A673 (cell line): ENCODE results near the gene CYFIP2. TPM values are rescaled to one million over a fixed set of nuclear protein-coding genes. Genes with fewer than 3 reads are reported as not detected.

ENCODE experiments used
- BruUV-seq: library from RNA; stranded (reverse); fragments of 400-500 nt; replicated peaks from 2 replicates; lab custom pipeline; 2021; lab: Mats Ljungman, UMichigan
- CTCF ChIA-PET: fragments of 300-600 bp; sonication (Branson Sonifier 250); formaldehyde crosslinking; loops from one replicate; lab custom pipeline; 2022; ENCODE audit warnings: antibody characterized with exemption; lab: Charles Lee
- POLR2A ChIA-PET: fragments of 300-600 bp; sonication (Branson Sonifier 250); formaldehyde crosslinking; loops from one replicate; lab custom pipeline; 2022; ENCODE audit warnings: antibody characterized with exemption; ENCODE audit not compliant: low non-redundant PET; lab: Charles Lee
- DNase-seq: peaks from one replicate; pipeline ENCODE4 v3.0.0-alpha.2; 2015; ENCODE audit warnings: low spot score
- H3K27ac ChIP-seq: fragments of 200-600 bp; sonication (generic); 2 replicates; pipeline ENCODE4 v1.5.1; 2016; ENCODE audit warnings: mixed run types, low read depth, mild to moderate bottlenecking, mixed read lengths, antibody characterized with exemption, low read length; ENCODE audit not compliant: poor library complexity, severe bottlenecking
- H3K27me3 ChIP-seq: fragments of 200-600 bp; sonication (generic); replicated peaks from 2 replicates; pipeline ENCODE4 v1.6.1; 2017; ENCODE audit warnings: mixed run types, low read depth, mild to moderate bottlenecking, mixed read lengths, antibody characterized with exemption, low read length; ENCODE audit not compliant: insufficient read depth, poor library complexity
- H3K36me3 ChIP-seq: fragments of 200-600 bp; sonication (generic); 2 replicates; pipeline ENCODE4 v1.6.1; 2016; ENCODE audit warnings: mixed run types, mild to moderate bottlenecking, mixed read lengths, antibody characterized with exemption, low read length; ENCODE audit not compliant: insufficient read depth, poor library complexity, severe bottlenecking
- H3K4me1 ChIP-seq: fragments of 200-600 bp; sonication (generic); 2 replicates; pipeline ENCODE4 v1.6.1; 2017; ENCODE audit warnings: mixed run types, mild to moderate bottlenecking, mixed read lengths, antibody characterized with exemption, low read length; ENCODE audit not compliant: insufficient read depth, poor library complexity, severe bottlenecking
- H3K4me3 ChIP-seq: fragments of 200-600 bp; sonication (generic); 2 replicates; pipeline ENCODE4 v1.5.1; 2016; ENCODE audit warnings: low read depth, mixed run types, mild to moderate bottlenecking, mixed read lengths, low read length; ENCODE audit not compliant: poor library complexity, severe bottlenecking
- H3K9me3 ChIP-seq: fragments of 200-600 bp; sonication (generic); 2 replicates; pipeline ENCODE4 v1.6.1; 2016; ENCODE audit warnings: mixed run types, low read depth, mild to moderate bottlenecking, mixed read lengths, antibody characterized with exemption, low read length; ENCODE audit not compliant: poor library complexity, severe bottlenecking
- EZH2 ChIP-seq: fragments of 200-600 bp; sonication (generic); IDR thresholded peaks from 2 replicates; pipeline ENCODE4 v1.6.1; 2017; ENCODE audit warnings: borderline replicate concordance, low read depth, mild to moderate bottlenecking, mixed read lengths, antibody characterized with exemption, low read length; ENCODE audit not compliant: poor library complexity, severe bottlenecking
- intact Hi-C: fragments of 100-400 bp; cut with micrococcal nuclease; formaldehyde crosslinking; loops from one replicate; pipeline ENCODE4 v1.10.0; 2022; ENCODE audit not compliant: unreplicated experiment
- total RNA-seq: library from RNA; stranded (reverse); gene quantifications from 2 replicates; pipeline ENCODE4 v1.2.3, GENCODE V29; 2021
- TF ChIP-seq, protein P1 (sequence below): fragments of 300-800, 200-600 bp; sonication (generic); conservative IDR thresholded peaks from 2 replicates; pipeline ENCODE4 v1.5.1; 2017; ENCODE audit warnings: low read depth, mild to moderate bottlenecking, antibody characterized with exemption, low read length, moderate library complexity, mixed read lengths

Gene CYFIP2
- total RNA-seq, 1 experiment from 2014 or later: 17.2 TPM

GRCh38 chr5:157308836-157309465 lies 43.0 kb downstream of the CYFIP2 start:
- CTCF ChIA-PET: no interaction called here
- Histone ChIP-seq H3K9me3 (no peaks in the 10 kb centered on the region), H3K27me3 (no peaks in the 10 kb centered on the region), H3K4me1 (no peaks in the 10 kb centered on the region), H3K27ac (no peak overlapping the region), H3K4me3 (no peak overlapping the region), H3K36me3 (no peaks in the 10 kb centered on the region)
- no TSS peak for BruUV-seq
- POLR2A ChIA-PET: no interaction called here
- intact Hi-C loops: no loop called here
- peak; percentile 4 for DNase-seq
- TF ChIP-seq, protein P1, sequence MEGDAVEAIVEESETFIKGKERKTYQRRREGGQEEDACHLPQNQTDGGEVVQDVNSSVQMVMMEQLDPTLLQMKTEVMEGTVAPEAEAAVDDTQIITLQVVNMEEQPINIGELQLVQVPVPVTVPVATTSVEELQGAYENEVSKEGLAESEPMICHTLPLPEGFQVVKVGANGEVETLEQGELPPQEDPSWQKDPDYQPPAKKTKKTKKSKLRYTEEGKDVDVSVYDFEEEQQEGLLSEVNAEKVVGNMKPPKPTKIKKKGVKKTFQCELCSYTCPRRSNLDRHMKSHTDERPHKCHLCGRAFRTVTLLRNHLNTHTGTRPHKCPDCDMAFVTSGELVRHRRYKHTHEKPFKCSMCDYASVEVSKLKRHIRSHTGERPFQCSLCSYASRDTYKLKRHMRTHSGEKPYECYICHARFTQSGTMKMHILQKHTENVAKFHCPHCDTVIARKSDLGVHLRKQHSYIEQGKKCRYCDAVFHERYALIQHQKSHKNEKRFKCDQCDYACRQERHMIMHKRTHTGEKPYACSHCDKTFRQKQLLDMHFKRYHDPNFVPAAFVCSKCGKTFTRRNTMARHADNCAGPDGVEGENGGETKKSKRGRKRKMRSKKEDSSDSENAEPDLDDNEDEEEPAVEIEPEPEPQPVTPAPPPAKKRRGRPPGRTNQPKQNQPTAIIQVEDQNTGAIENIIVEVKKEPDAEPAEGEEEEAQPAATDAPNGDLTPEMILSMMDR: no peak
- TF ChIP-seq EZH2: no peak

DNA sequence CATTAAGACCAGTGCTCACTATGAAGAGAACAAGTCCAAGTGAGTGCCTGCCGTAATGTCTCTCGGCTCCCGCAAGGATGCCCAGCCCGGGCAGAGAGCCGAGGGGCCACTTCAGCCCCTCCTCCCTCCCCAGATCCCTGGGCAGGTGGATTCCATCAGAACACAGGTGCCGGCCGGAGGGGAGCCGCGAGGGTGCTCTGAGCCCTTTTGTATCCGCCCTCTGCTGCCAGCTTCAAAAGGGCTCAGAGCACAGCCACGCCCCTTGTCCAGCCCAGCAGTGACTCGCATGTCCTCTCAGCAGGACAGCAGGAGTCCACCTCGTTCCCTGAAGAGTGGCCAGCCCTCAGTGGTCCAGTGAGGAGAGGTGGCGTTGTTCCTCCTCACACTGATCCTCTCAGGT lies 43.9 kb downstream of the CYFIP2 start:
- no peaks in the 10 kb centered on the region for H3K4me1 ChIP-seq
- CTCF ChIA-PET: no interaction called here
- H3K9me3 ChIP-seq: no peaks in the 10 kb centered on the region
- no peaks in the 10 kb centered on the region for H3K27me3 ChIP-seq
- no peaks in the 10 kb centered on the region for H3K36me3 ChIP-seq
- TF ChIP-seq EZH2: no peak
- TF ChIP-seq, protein P1: no peak
- H3K4me3 ChIP-seq: no peak overlapping the region
- no peak overlapping the region for H3K27ac ChIP-seq
- BruUV-seq: no TSS peak
- POLR2A ChIA-PET: no interaction called here
- DNase-seq: no peak
- intact Hi-C loops: no loop called here

DNA sequence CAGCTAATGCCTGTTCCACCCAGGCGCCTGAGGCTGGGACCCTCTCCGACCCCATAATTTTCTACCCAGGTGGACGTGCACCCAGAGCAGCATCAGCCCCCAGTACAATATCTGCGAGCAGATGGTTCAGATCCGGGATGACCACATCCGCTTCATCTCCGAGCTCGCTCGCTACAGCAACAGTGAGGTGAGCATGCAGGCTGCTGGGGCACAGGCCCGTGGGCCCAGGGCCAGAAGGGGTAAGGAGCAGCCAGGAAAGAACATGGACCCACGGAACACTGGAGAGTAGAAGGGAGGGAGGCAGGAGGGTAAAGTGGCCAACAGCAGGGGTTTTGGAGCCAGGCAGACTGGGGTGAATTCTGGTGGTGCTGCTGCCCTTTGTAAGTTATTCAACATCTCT lies 45.7 kb downstream of the CYFIP2 start:
- TF ChIP-seq, protein P1: no peak
- TF ChIP-seq EZH2: no peak
- H3K36me3 ChIP-seq: no peaks in the 10 kb centered on the region
- no peaks in the 10 kb centered on the region for H3K9me3 ChIP-seq
- ChIA-PET POLR2A (no interaction called here), CTCF (no interaction called here)
- DNase-seq: no peak
- intact Hi-C loops: no loop called here
- H3K27me3 ChIP-seq: no peaks in the 10 kb centered on the region
- no peak overlapping the region for H3K27ac ChIP-seq
- no peaks in the 10 kb centered on the region for H3K4me1 ChIP-seq
- no peak overlapping the region for H3K4me3 ChIP-seq
- no TSS peak for BruUV-seq
